SJSA1 (cell line): ENCODE data around the gene SMIM10L1. TPM values are rescaled to one million over a fixed set of nuclear protein-coding genes. Genes with fewer than 3 reads are reported as not detected.

Experiments
- total RNA-seq: library from RNA; depleted of rRNA; stranded (reverse); fragments of >200 nt; shearing (Covaris generic); gene quantifications from 2 replicates; pipeline ENCODE4 v1.2.3, GENCODE V29; 2014; rRNA removed

SMIM10L1 gene
- total RNA-seq, 1 experiment from 2014 or later: 13.2 TPM

Other genes with a start within 250 kb of the SMIM10L1 start
- gene PRH2, start 242.0 kb upstream of the SMIM10L1 start, total RNA-seq: not detected in 2 replicates
- gene TAS2R14, start 231.9 kb upstream of the SMIM10L1 start, total RNA-seq: 1.3 and 2.9 TPM in 2 replicates
- gene TAS2R50, start 184.3 kb upstream of the SMIM10L1 start, total RNA-seq: 0.84 TPM in 1 of 2 replicates, not detected in the other
- gene TAS2R20, start 172.9 kb upstream of the SMIM10L1 start, total RNA-seq: 1.1 TPM in 1 of 2 replicates, not detected in the other
- 0.34 and 1.9 TPM in 2 replicates for gene TAS2R19, start 148.6 kb upstream of the SMIM10L1 start, total RNA-seq
- gene TAS2R31, start 139.8 kb upstream of the SMIM10L1 start, total RNA-seq: 1.5 TPM in 1 of 2 replicates, not detected in the other
- 0.89 and 6.9 TPM in 2 replicates for gene TAS2R46, start 108.9 kb upstream of the SMIM10L1 start, total RNA-seq
- 0.29 TPM in 1 of 2 replicates, not detected in the other for gene TAS2R43, start 78.9 kb upstream of the SMIM10L1 start, total RNA-seq
- gene TAS2R30, start 36.5 kb upstream of the SMIM10L1 start, total RNA-seq: 1.6 and 1.8 TPM in 2 replicates
- not detected in 2 replicates for gene TAS2R42, start 15.7 kb downstream of the SMIM10L1 start, total RNA-seq
- not detected in 2 replicates for gene PRB3, start 98.5 kb downstream of the SMIM10L1 start, total RNA-seq
- gene PRB4, start 139.2 kb downstream of the SMIM10L1 start, total RNA-seq: not detected in 2 replicates
- gene PRB2, start 224.4 kb downstream of the SMIM10L1 start, total RNA-seq: not detected in 2 replicates